Lower leg skin (tissue), 4 donors: Measurements from ENCODE around the gene ATOX1. TPM values are rescaled to one million over a fixed set of nuclear protein-coding genes. Genes with fewer than 3 reads are reported as not detected.
A peak's percentile ranks its signal among the peaks of the same experiment; 100 is the strongest.

Experiments
- DNase-seq, 2 donors: peaks; one replicate each; pipeline ENCODE4 v3.0.0-alpha.2; 2019; ENCODE audit warnings: low spot score in 2 of 2
- H3K4me3 ChIP-seq: fragments of 200-600 bp; sonication (generic); 2 replicates; pipeline ENCODE4 v1.5.1; 2017; ENCODE audit warnings: mild to moderate bottlenecking, low read depth; ENCODE audit not compliant: poor library complexity, severe bottlenecking
- CTCF ChIP-seq, 3 donors: fragments of 450-650 bp; IDR thresholded peaks; one replicate each; pipeline ENCODE4 v1.5.1; 2016; ENCODE audit warnings: antibody characterized with exemption in 3 of 3, mild to moderate bottlenecking in 3 of 3, moderate library complexity in 2 of 3
- POLR2A ChIP-seq, 2 donors: fragments of 450-650 bp; IDR thresholded peaks; one replicate each; pipeline ENCODE4 v1.6.1; 2016 to 2017; ENCODE audit warnings: antibody characterized with exemption in 2 of 2, mild to moderate bottlenecking in 1 of 2, moderate library complexity in 1 of 2
- WGBS, 2 donors: methylation state at CpG; one replicate each; pipeline ENCODE4 v1.1.5; 2018; 5-methylcytosine and 5-hydroxymethylcytosine counted together
- intact Hi-C: fragments of 100-400 bp; cut with DNase I; formaldehyde crosslinking; loops from one replicate; pipeline ENCODE4 v1.15.0; 2023; ENCODE audit warnings: low total_unique reads
- total RNA-seq, 4 donors: library from RNA; depleted of rRNA; stranded (reverse); fragments of >200 nt; gene quantifications; one replicate each; pipeline ENCODE4 v1.1.0, GENCODE V29; 2016

Gene ATOX1
- total RNA-seq, 4 donors from 2014 or later, result 65.5 to 137 (median 92.8) TPM

GRCh38 chr5:151697452-151697851 is 61.0 kb downstream of the ATOX1 start:
- H3K4me3 ChIP-seq, result no peak overlapping the region
- 76 to 78% methylated on average over 8 of the region's 8 CpGs for WGBS, 2 donors
- intact Hi-C loops, result no loop called here
- no peak for TF ChIP-seq CTCF (IDR thresholded peaks at IDR 0.05)
- TF ChIP-seq POLR2A (IDR thresholded peaks at IDR 0.05), result no peak
- DNase-seq, result peak in 1 of 2 donors; percentile 74

- H3K4me3 ChIP-seq, result no peak overlapping the region
- intact Hi-C loops, result no loop called here
- peak in 1 of 2 donors; percentile 93 for DNase-seq
- no peak for TF ChIP-seq CTCF (IDR thresholded peaks at IDR 0.05)
- TF ChIP-seq POLR2A (IDR thresholded peaks at IDR 0.05), result no peak
- 35 to 50% methylated on average over 17 to 18 of the region's 20 CpGs for WGBS, 2 donors
These were observed 61.9 kb downstream of the ATOX1 start for GRCh38 chr5:151696470-151697061.

GRCh38 chr5:151695464-151695863 is 63.0 kb downstream of the ATOX1 start:
- intact Hi-C loops, result no loop called here
- TF ChIP-seq POLR2A (IDR thresholded peaks at IDR 0.05) (no peak), CTCF (IDR thresholded peaks at IDR 0.05) (no peak)
- no peak overlapping the region for H3K4me3 ChIP-seq
- no peak for DNase-seq
- 84 to 97% methylated on average over 1 of the region's 1 CpG for WGBS, 2 donors

GRCh38 chr5:151694035-151694485 is 64.4 kb downstream of the ATOX1 start:
- H3K4me3 ChIP-seq, result no peak overlapping the region
- WGBS, 2 donors, result 72 to 88% methylated on average over 3 of the region's 3 CpGs
- TF ChIP-seq CTCF (IDR thresholded peaks at IDR 0.05) (no peak), POLR2A (IDR thresholded peaks at IDR 0.05) (no peak)
- DNase-seq, result peak in 1 of 2 donors; percentile 45
- intact Hi-C loops, result no loop called here

Other genes with a start within 250 kb of the ATOX1 start
- gene FAT2, start 167.3 kb downstream of the ATOX1 start, total RNA-seq, result 100 to 1,000 TPM in 3 of 4 donors, 10 to 100 TPM in 1; 82.9 to 123 (median 106) TPM
- 100 to 1,000 TPM; 133 to 494 (median 213) TPM for gene SPARC, start 71.7 kb downstream of the ATOX1 start, total RNA-seq
- 100 to 1,000 TPM in 2 of 4 donors, 10 to 100 TPM in 2; 85.9 to 192 (median 102) TPM for gene G3BP1, start 13.3 kb upstream of the ATOX1 start, total RNA-seq
- not detected for gene GLRA1, start 166.2 kb upstream of the ATOX1 start, total RNA-seq